Activated B cell treated with CpG ODN at 0.5 μM for 24 hours (primary cell): Measurements from ENCODE around the gene HOXA10. TPM values are rescaled to one million over a fixed set of nuclear protein-coding genes. Genes with fewer than 3 reads are reported as not detected.

Experiments
- ATAC-seq: fragments of 200-7000 bp; cut with Tn5 transposase; one replicate; pipeline ENCODE4 v1.10.0; 2021; ENCODE audit warnings: low read depth, mild to moderate bottlenecking, moderate library complexity
- CTCF ChIA-PET: fragments of 350-600 bp; sonication (Branson Sonifier 250); formaldehyde crosslinking; loops from one replicate; lab custom pipeline; 2021; ENCODE audit warnings: antibody characterized with exemption; lab: Charles Lee
- POLR2A ChIA-PET: fragments of 350-600 bp; sonication (Branson Sonifier 250); formaldehyde crosslinking; loops from one replicate; lab custom pipeline; 2021; ENCODE audit warnings: antibody characterized with exemption; lab: Charles Lee
- DNase-seq: peaks from one replicate; pipeline ENCODE4 v3.0.0; 2022
- H3K27ac Mint-ChIP-seq: one replicate; pipeline ENCODE4 v1.8.0; 2020; ENCODE audit warnings: mixed read lengths
- H3K27me3 Mint-ChIP-seq: one replicate; pipeline ENCODE4 v1.8.0; 2021; ENCODE audit warnings: mixed read lengths
- H3K36me3 Mint-ChIP-seq: one replicate; pipeline ENCODE4 v1.8.0; 2021; ENCODE audit warnings: low read depth, mixed read lengths
- H3K4me1 Mint-ChIP-seq: one replicate; pipeline ENCODE4 v1.8.0; 2021; ENCODE audit warnings: mixed read lengths
- H3K4me3 Mint-ChIP-seq: one replicate; pipeline ENCODE4 v1.8.0; 2020; ENCODE audit warnings: mild to moderate bottlenecking, mixed read lengths
- H3K9me3 Mint-ChIP-seq: one replicate; pipeline ENCODE4 v1.8.0; 2020; ENCODE audit warnings: mixed read lengths
- CTCF ChIP-seq: fragments of 200-600 bp; IDR thresholded peaks from one replicate; pipeline ENCODE4 v1.8.0; 2022; ENCODE audit warnings: antibody characterized with exemption, mild to moderate bottlenecking
- intact Hi-C: fragments of 100-400 bp; cut with micrococcal nuclease; formaldehyde crosslinking; loops from one replicate; pipeline ENCODE4 v1.15.1; 2024
- total RNA-seq: library from RNA; stranded (reverse); gene quantifications from 2 replicates; pipeline ENCODE4 v1.2.3, GENCODE V29; 2022

The HOXA10 gene
- total RNA-seq, 1 donor from 2014 or later: 0.24 TPM

DNA sequence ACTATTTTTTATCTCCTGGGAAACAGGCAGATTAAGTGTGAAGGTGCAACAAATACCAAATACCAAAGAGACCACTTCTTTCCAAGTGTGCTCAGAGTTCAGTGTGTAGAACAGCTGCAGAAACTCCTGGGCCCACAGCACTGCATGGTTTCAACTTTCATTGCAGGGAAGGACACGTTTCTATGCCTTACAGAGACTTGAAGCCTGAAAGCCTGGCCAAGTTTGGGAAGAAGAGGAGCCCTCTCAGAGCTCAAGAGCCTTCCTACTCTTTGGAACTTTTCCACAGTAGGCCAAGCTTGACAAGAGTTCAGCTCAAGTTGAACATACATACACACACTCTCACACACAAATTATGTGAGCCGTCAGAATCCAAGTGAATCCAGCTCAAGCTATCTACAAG lies 46.1 kb downstream of the HOXA10 start:
- ATAC-seq: no peak
- intact Hi-C loops: no loop called here
- ChIA-PET CTCF (no interaction called here), POLR2A (no interaction called here)
- Mint-ChIP-seq H3K27me3 (peaks cover 36% of the 10 kb centered on the region), H3K9me3 (no peaks in the 10 kb centered on the region), H3K27ac (no peak overlapping the region), H3K4me3 (no peak overlapping the region), H3K4me1 (no peaks in the 10 kb centered on the region), H3K36me3 (no peaks in the 10 kb centered on the region)
- TF ChIP-seq CTCF: no peak
- DNase-seq: no peak

- no peak overlapping the region for H3K4me3 Mint-ChIP-seq
- intact Hi-C loops: no loop called here
- ChIA-PET POLR2A (interaction anchor here (0.7 kb wide), 1 partner anchor 837 kb away, joined by 3 read pairs; no protein-coding TSS in a partner anchor), CTCF (no interaction called here)
- no peak for DNase-seq
- H3K9me3 Mint-ChIP-seq: no peaks in the 10 kb centered on the region
- no peaks in the 10 kb centered on the region for H3K4me1 Mint-ChIP-seq
- H3K27me3 Mint-ChIP-seq: peaks cover 28% of the 10 kb centered on the region
- no peak for TF ChIP-seq CTCF
- H3K27ac Mint-ChIP-seq: no peak overlapping the region
- H3K36me3 Mint-ChIP-seq: no peaks in the 10 kb centered on the region
- no peak for ATAC-seq
These were observed 47.4 kb downstream of the HOXA10 start for GRCh38 chr7:27126596-27127327.

DNA sequence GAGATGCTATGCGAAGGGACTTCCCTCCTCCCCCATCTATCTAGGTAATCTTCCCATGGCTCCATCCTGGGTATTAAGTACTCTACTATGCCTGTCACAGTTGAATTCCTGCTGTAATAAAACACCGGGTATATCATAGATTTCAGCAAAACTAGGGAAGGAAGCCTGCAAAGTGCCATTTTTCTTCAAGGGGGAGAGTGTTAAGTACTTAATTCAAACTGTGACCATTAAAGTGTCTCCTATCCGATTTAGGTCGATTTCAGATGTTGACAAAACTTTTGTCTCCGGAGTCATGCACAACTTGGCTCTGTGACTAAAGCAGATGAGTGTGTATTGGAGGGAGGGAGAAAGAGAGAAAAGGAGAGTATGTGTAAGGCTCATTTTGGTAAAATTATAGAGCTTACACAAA lies 48.1 kb downstream of the HOXA10 start:
- no peak overlapping the region for H3K27ac Mint-ChIP-seq
- TF ChIP-seq CTCF: no peak
- no peak for DNase-seq
- no peak overlapping the region for H3K4me3 Mint-ChIP-seq
- H3K4me1 Mint-ChIP-seq: no peaks in the 10 kb centered on the region
- ChIA-PET POLR2A (interaction anchor here (0.7 kb wide), 1 partner anchor 838 kb away, joined by 3 read pairs; no protein-coding TSS in a partner anchor), CTCF (no interaction called here)
- H3K27me3 Mint-ChIP-seq: peaks cover 28% of the 10 kb centered on the region
- no peak for ATAC-seq
- no peaks in the 10 kb centered on the region for H3K9me3 Mint-ChIP-seq
- H3K36me3 Mint-ChIP-seq: no peaks in the 10 kb centered on the region
- intact Hi-C loops: no loop called here

DNA sequence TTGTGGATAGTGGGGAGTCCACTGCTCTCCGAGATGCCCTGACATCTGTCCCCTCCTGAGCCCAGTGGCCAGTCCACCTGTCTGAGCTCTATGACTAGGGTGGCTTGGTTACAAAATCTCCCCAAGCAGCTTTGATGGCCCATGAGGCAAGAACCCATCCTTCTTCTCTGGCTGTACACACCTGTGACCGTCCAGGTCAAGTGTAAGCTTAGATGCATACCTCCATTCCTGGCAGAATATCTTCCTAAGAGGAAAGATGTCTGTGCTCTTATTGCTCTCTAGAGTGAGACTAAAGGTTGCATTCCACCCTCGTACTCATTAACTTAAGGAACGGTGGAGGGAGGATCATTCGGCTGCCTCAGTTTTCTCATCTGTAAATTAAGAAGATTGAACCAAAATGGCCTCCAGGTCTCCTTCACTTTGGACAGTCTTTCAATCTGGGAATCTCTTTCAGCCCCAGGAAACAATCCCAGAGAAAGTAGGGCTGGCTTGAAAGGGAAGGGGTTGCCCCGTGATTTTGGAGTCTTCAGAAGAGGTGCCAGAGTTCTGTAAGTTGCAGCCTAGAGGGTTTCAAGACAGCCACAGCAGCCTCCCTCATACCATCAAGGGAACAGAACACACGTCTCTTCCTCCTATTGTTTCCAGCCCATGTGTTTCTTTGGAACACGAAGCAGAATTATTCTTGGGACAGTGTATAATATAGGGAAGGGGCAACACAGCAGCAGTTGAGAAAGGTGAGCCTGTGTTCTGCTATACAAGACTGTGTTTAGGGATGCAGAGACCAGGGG lies 49.0 kb downstream of the HOXA10 start:
- H3K27me3 Mint-ChIP-seq: peaks cover 28% of the 10 kb centered on the region
- no peak overlapping the region for H3K4me3 Mint-ChIP-seq
- H3K9me3 Mint-ChIP-seq: no peaks in the 10 kb centered on the region
- ATAC-seq (no peak), DNase-seq (no peak)
- CTCF ChIA-PET: no interaction called here
- no peaks in the 10 kb centered on the region for H3K36me3 Mint-ChIP-seq
- H3K27ac Mint-ChIP-seq: no peak overlapping the region
- H3K4me1 Mint-ChIP-seq: no peaks in the 10 kb centered on the region
- POLR2A ChIA-PET: no interaction called here
- intact Hi-C loops: no loop called here
- TF ChIP-seq CTCF: no peak
